Cardiac muscle cell (in vitro differentiated cells and primary cell): ENCODE data around the gene CHD9NB. TPM values are rescaled to one million over a fixed set of nuclear protein-coding genes. Genes with fewer than 3 reads are reported as not detected.

Experiments
- DNase-seq, 2 donors: peaks; one replicate each; pipeline versions ENCODE4 v3.0.0 to v3.0.0-alpha.2; 2010 to 2017; ENCODE audit warnings: low read depth in 1 of 2, low spot score in 1 of 2
- H3K27ac ChIP-seq: fragments of 200-600 bp; sonication (generic); 2 replicates; pipeline ENCODE4 v1.5.1; 2016
- H3K27me3 ChIP-seq: fragments of 200-600 bp; sonication (generic); 2 replicates; pipeline ENCODE4 v1.6.0; 2016; ENCODE audit warnings: control low read depth
- H3K36me3 ChIP-seq: fragments of 200-600 bp; sonication (generic); 2 replicates; pipeline ENCODE4 v1.5.1; 2016; ENCODE audit warnings: control low read depth
- H3K4me1 ChIP-seq: fragments of 200-600 bp; sonication (generic); 2 replicates; pipeline ENCODE4 v1.8.1; 2017; ENCODE audit warnings: low read depth, mild to moderate bottlenecking, mixed run types
- H3K4me3 ChIP-seq: fragments of 200-600 bp; sonication (generic); 2 replicates; pipeline ENCODE4 v1.5.1; 2016; ENCODE audit warnings: mild to moderate bottlenecking
- H3K9me3 ChIP-seq: fragments of 200-600 bp; sonication (generic); 2 replicates; pipeline ENCODE4 v1.5.1; 2017; ENCODE audit warnings: low read depth, mild to moderate bottlenecking, control low read depth
- CTCF ChIP-seq: IDR thresholded peaks from 2 replicates; pipeline ENCODE4 v1.5.1; 2012; ENCODE audit warnings: low read depth, mild to moderate bottlenecking, low read length
- polyA plus RNA-seq: library from polyadenylated mRNA; unstranded; fragments of >200 nt; fragmentation: Nextera tagmentation; extraction: Ambion mirVana; gene quantifications from 2 replicates; pipeline ENCODE4 v1.2.1, GENCODE V29; 2016
- total RNA-seq: library from RNA; depleted of rRNA; stranded (reverse); fragments of >200 nt; gene quantifications from 2 replicates; pipeline ENCODE4 v1.2.3, GENCODE V29; 2016

CHD9NB gene
- total and polyA plus RNA-seq, 2 experiments from 2014 or later, result 0.12 TPM; not detected in 1

DNA sequence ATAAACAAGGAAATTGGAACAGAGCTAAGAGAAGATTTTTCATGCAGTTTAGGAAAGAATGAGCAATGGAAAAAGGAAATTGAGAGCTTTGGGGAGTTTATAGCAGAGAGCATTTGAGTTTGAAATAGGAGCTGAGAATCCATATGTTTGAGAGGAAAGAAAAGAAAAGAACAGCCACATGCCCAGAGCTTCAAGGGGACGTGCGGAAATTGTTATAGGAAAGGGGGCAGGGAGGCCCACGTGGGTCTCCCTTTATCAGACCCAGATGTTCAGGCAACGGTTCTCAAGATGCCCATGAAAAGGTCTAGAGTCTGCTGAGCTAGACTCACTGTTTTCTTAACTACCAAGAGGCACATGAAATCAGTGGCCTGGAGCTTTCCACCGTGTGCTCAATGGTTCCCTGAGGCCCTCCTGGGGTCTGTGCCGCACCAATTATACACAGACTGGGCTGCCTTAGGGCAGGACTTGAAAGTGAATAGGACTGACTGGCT lies 33.3 kb upstream of the CHD9NB start:
- Histone ChIP-seq H3K27ac (peak overlapping the region; percentile 17), H3K4me1 (peaks cover 4% of the 10 kb centered on the region), H3K9me3 (no peaks in the 10 kb centered on the region), H3K36me3 (no peaks in the 10 kb centered on the region), H3K27me3 (no peaks in the 10 kb centered on the region), H3K4me3 (no peak overlapping the region)
- peak in 1 of 2 donors; percentile 45 for DNase-seq
- TF ChIP-seq CTCF, result no peak

- peak in 1 of 2 donors; percentile 80 for DNase-seq
- Histone ChIP-seq H3K27me3 (no peaks in the 10 kb centered on the region), H3K27ac (peak overlapping the region; percentile 17), H3K9me3 (no peaks in the 10 kb centered on the region), H3K4me3 (no peak overlapping the region), H3K36me3 (no peaks in the 10 kb centered on the region), H3K4me1 (peaks cover 4% of the 10 kb centered on the region)
- TF ChIP-seq CTCF, result no peak
These were observed 32.7 kb upstream of the CHD9NB start for GRCh38 chr16:53085369-53085843.

GRCh38 chr16:53084746-53085334 lies 32.1 kb upstream of the CHD9NB start:
- no peak overlapping the region for H3K4me3 ChIP-seq
- peaks cover 4% of the 10 kb centered on the region for H3K4me1 ChIP-seq
- H3K27ac ChIP-seq, result no peak overlapping the region
- peak in 1 of 2 donors; percentile 22 for DNase-seq
- no peak for TF ChIP-seq CTCF
- no peaks in the 10 kb centered on the region for H3K27me3 ChIP-seq
- no peaks in the 10 kb centered on the region for H3K36me3 ChIP-seq
- no peaks in the 10 kb centered on the region for H3K9me3 ChIP-seq

DNA sequence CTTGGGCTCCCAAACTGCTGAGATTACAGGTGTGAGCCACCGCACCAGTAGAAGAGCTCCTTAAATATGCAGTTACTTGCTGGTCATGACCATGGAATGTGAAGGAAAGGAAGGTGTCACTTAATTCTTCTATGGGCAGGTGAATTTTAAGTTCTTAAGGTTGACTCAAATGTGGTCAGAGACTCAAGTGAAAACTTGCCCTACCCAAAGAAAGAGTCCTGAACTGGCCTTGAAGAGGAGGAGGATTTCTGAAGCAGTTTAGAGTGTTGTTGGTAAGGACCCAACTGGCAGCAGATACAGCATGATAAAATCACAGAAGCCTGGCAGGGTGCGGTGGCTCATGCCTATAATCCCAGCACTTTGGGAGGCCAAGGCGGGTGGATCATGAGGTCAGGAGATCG lies 31.4 kb upstream of the CHD9NB start:
- H3K36me3 ChIP-seq, result no peaks in the 10 kb centered on the region
- no peaks in the 10 kb centered on the region for H3K27me3 ChIP-seq
- H3K27ac ChIP-seq, result no peak overlapping the region
- H3K9me3 ChIP-seq, result no peaks in the 10 kb centered on the region
- no peak overlapping the region for H3K4me3 ChIP-seq
- H3K4me1 ChIP-seq, result peaks cover 4% of the 10 kb centered on the region
- TF ChIP-seq CTCF, result no peak
- DNase-seq, result no peak

DNA sequence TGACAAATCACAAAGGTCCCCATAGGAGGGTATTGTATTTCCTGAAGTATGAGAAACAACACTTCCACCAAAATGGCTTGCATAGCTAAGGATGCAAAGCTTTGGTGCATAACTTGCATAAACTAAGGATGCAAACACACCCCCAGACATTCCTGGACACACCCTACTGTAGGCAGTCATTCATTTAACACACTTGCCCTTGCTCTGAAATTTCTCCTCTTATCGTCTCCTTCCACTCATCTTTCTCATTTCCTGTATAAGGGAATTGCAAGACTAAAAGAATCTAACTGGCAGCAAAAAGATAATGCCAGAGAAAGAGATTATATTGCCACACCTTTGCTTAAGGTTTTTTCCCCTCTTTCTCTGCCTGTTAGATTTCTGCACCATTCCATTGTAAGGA lies 30.4 kb upstream of the CHD9NB start:
- no peak overlapping the region for H3K4me3 ChIP-seq
- no peak overlapping the region for H3K27ac ChIP-seq
- no peaks in the 10 kb centered on the region for H3K36me3 ChIP-seq
- H3K9me3 ChIP-seq, result no peaks in the 10 kb centered on the region
- no peaks in the 10 kb centered on the region for H3K27me3 ChIP-seq
- peak in 1 of 2 donors; percentile 39 for DNase-seq
- TF ChIP-seq CTCF, result no peak
- peaks cover 4% of the 10 kb centered on the region for H3K4me1 ChIP-seq
